GM23338 (cell line): ENCODE data around the gene PLCD3. TPM values are rescaled to one million over a fixed set of nuclear protein-coding genes. Genes with fewer than 3 reads are reported as not detected.
"Not testable (repeated sequence)": the region's sequence is repeated elsewhere in the genome, so short reads cannot be mapped to it uniquely, and the experiment has no call there.

Source experiments
- ATAC-seq: fragments of 200-7000 bp; cut with Tn5 transposase; 3 replicates; pipeline ENCODE4 v1.9.1; 2020
- DNase-seq: peaks from one replicate; pipeline ENCODE4 v3.0.0-alpha.2; 2015; ENCODE audit warnings: low spot score
- H2AFZ ChIP-seq: fragments of 200-600 bp; sonication (generic); 2 replicates; pipeline ENCODE4 v1.8.0; 2016; ENCODE audit warnings: antibody characterized with exemption, mild to moderate bottlenecking, moderate library complexity
- H3F3A ChIP-seq: fragments of 200-600 bp; sonication (generic); replicated peaks from 2 replicates; pipeline ENCODE4 v1.8.0; 2017; ENCODE audit warnings: antibody characterized with exemption, mixed run types, low read depth
- H3K27ac ChIP-seq: fragments of 200-600 bp; sonication (generic); 2 replicates; pipeline ENCODE4 v1.6.1; 2016; ENCODE audit warnings: low read depth
- H3K27me3 ChIP-seq: fragments of 200-600 bp; sonication (generic); 2 replicates; pipeline ENCODE4 v1.8.0; 2016; ENCODE audit warnings: mild to moderate bottlenecking, mixed run types, moderate library complexity; ENCODE audit not compliant: insufficient read depth
- H3K36me3 ChIP-seq: fragments of 200-600 bp; sonication (generic); 2 replicates; pipeline ENCODE4 v1.8.0; 2016; ENCODE audit warnings: mild to moderate bottlenecking; ENCODE audit not compliant: insufficient read depth
- H3K4me1 ChIP-seq: fragments of 200-600 bp; sonication (generic); 2 replicates; pipeline ENCODE4 v1.8.0; 2016; ENCODE audit warnings: mild to moderate bottlenecking, moderate library complexity; ENCODE audit not compliant: insufficient read depth
- H3K4me2 ChIP-seq: fragments of 200-600 bp; sonication (generic); 2 replicates; pipeline ENCODE4 v1.7.1; 2017; ENCODE audit warnings: mixed run types
- H3K4me3 ChIP-seq: fragments of 200-600 bp; sonication (generic); 2 replicates; pipeline ENCODE4 v1.6.1; 2016; ENCODE audit warnings: mixed run types
- H3K79me2 ChIP-seq: fragments of 200-600 bp; sonication (generic); replicated peaks from 2 replicates; pipeline ENCODE4 v1.8.0; 2017; ENCODE audit warnings: mild to moderate bottlenecking; ENCODE audit not compliant: insufficient read depth
- H3K9me2 ChIP-seq: fragments of 200-600 bp; sonication (generic); 2 replicates; pipeline ENCODE4 v1.8.0; 2017; ENCODE audit not compliant: insufficient read depth
- H4K20me1 ChIP-seq: fragments of 200-600 bp; sonication (generic); replicated peaks from 2 replicates; pipeline ENCODE4 v1.8.0; 2017; ENCODE audit warnings: mild to moderate bottlenecking; ENCODE audit not compliant: insufficient read depth
- H3K27ac Mint-ChIP-seq: 2 replicates; pipeline ENCODE4 v1.8.0; 2020; ENCODE audit warnings: inconsistent platforms, mild to moderate bottlenecking, moderate library complexity, mixed read lengths
- H3K27me3 Mint-ChIP-seq: 3 replicates; pipeline ENCODE4 v1.8.0; 2022; ENCODE audit warnings: low read depth, mild to moderate bottlenecking, moderate library complexity, mixed read lengths, inconsistent platforms; ENCODE audit not compliant: insufficient read depth, poor library complexity
- H3K36me3 Mint-ChIP-seq: 3 replicates; pipeline ENCODE4 v1.8.0; 2021; ENCODE audit warnings: low read depth, mild to moderate bottlenecking, inconsistent platforms, moderate library complexity, mixed read lengths
- H3K4me1 Mint-ChIP-seq: 3 replicates; pipeline ENCODE4 v1.8.0; 2020; ENCODE audit warnings: mild to moderate bottlenecking, inconsistent platforms, mixed read lengths
- H3K4me3 Mint-ChIP-seq: 3 replicates; pipeline ENCODE4 v1.8.0; 2021; ENCODE audit warnings: moderate library complexity, mild to moderate bottlenecking, inconsistent platforms, mixed read lengths
- H3K9me3 Mint-ChIP-seq: 3 replicates; pipeline ENCODE4 v1.8.0; 2020; ENCODE audit warnings: moderate library complexity, mild to moderate bottlenecking, inconsistent platforms, mixed read lengths
- ZNF114 ChIP-seq: fragments of 250-450 bp; sonication (Bioruptor Pico); IDR thresholded peaks from 2 replicates; pipeline ENCODE4 v1.5.0; 2020; ENCODE audit warnings: mild to moderate bottlenecking, moderate library complexity
- ZNF331 ChIP-seq: fragments of 250-450 bp; sonication (Bioruptor Pico); IDR thresholded peaks from 2 replicates; pipeline ENCODE4 v1.5.0; 2020; ENCODE audit warnings: low read depth, mild to moderate bottlenecking, moderate library complexity
- ZNF462 ChIP-seq: fragments of 250-450 bp; sonication (Bioruptor Pico); IDR thresholded peaks from 2 replicates; pipeline ENCODE4 v1.5.0; 2020; ENCODE audit warnings: mild to moderate bottlenecking, moderate library complexity
- polyA plus RNA-seq: library from polyadenylated mRNA; unstranded; fragments of >200 nt; fragmentation: Nextera tagmentation; extraction: Ambion mirVana; gene quantifications from 2 replicates; pipeline ENCODE4 v1.2.1, GENCODE V29; 2016
- total RNA-seq: library from RNA; depleted of rRNA; stranded (reverse); fragments of >200 nt; shearing (Covaris generic); gene quantifications from 2 replicates; pipeline ENCODE4 v1.2.3, GENCODE V29; 2014

The PLCD3 gene
- total and polyA plus RNA-seq, 2 experiments from 2014 or later = 3.0 to 32.1 TPM

GRCh38 chr17:45125509-45125908, 6.8 kb downstream of the PLCD3 start (continued):
- TF ChIP-seq ZNF462 = no peak
- TF ChIP-seq ZNF114 = no peak

- not testable (repeated sequence) for H3K4me2 ChIP-seq, H3K9me3 Mint-ChIP-seq
Observed at GRCh38 chr17:45124797-45125122, 7.6 kb downstream of the PLCD3 start.

GRCh38 chr17:45123930-45124796, 8.2 kb downstream of the PLCD3 start:
- DNase-seq (peak; percentile 44), ATAC-seq (no peak)
- Histone ChIP-seq H3K4me2 (no peak overlapping the region), H3F3A (0 out of 2 replicates have a peak, but pooled peaks cover 4% of the 10 kb centered on the region), H3K36me3 (no peaks in the 10 kb centered on the region), H3K79me2 (0 out of 2 replicates have a peak, but pooled peaks cover 2% of the 10 kb centered on the region), H3K27me3 (no peaks in the 10 kb centered on the region), H3K27ac (no peak overlapping the region), H4K20me1 (no peaks in the 10 kb centered on the region; the same call in 1 of the 2 replicates), H2AFZ (no peak overlapping the region), H3K9me2 (no peaks in the 10 kb centered on the region), H3K4me1 (no peaks in the 10 kb centered on the region), H3K4me3 (no peak overlapping the region)
- Mint-ChIP-seq H3K27ac (no peak overlapping the region), H3K36me3 (no peaks in the 10 kb centered on the region), H3K27me3 (peaks cover 18% of the 10 kb centered on the region), H3K4me1 (peaks cover 11% of the 10 kb centered on the region; the same call in 2 of the 3 replicates), H3K9me3 (no peaks in the 10 kb centered on the region), H3K4me3 (no peak overlapping the region)
- TF ChIP-seq ZNF331 (no peak), ZNF462 (no peak)

More at GRCh38 chr17:45124797-45125122, 7.6 kb downstream of the PLCD3 start:
- H3K9me2 ChIP-seq, H3K27ac Mint-ChIP-seq, H3K4me1 ChIP-seq, H3F3A ChIP-seq, H4K20me1 ChIP-seq, H2AFZ ChIP-seq, H3K36me3 Mint-ChIP-seq, H3K79me2 ChIP-seq, H3K27ac ChIP-seq, H3K4me3 ChIP-seq, DNase-seq, H3K4me3 Mint-ChIP-seq, H3K27me3 ChIP-seq, ATAC-seq, H3K36me3 ChIP-seq: not testable (repeated sequence)
- Mint-ChIP-seq H3K27me3 (peaks cover 20% of the 10 kb centered on the region), H3K4me1 (peaks cover 11% of the 10 kb centered on the region; the same call in 2 of the 3 replicates)
